DMS114 treated with DMSO at 0.1 percent for 48 hours (cell line): ENCODE results near the gene MAD1L1.

Experiments used
- DNase-seq: peaks from one replicate; lab custom pipeline; 2025; ENCODE audit not compliant: unreplicated experiment; lab: John Stamatoyannopoulos, UW

Gene MAD1L1

DNA sequence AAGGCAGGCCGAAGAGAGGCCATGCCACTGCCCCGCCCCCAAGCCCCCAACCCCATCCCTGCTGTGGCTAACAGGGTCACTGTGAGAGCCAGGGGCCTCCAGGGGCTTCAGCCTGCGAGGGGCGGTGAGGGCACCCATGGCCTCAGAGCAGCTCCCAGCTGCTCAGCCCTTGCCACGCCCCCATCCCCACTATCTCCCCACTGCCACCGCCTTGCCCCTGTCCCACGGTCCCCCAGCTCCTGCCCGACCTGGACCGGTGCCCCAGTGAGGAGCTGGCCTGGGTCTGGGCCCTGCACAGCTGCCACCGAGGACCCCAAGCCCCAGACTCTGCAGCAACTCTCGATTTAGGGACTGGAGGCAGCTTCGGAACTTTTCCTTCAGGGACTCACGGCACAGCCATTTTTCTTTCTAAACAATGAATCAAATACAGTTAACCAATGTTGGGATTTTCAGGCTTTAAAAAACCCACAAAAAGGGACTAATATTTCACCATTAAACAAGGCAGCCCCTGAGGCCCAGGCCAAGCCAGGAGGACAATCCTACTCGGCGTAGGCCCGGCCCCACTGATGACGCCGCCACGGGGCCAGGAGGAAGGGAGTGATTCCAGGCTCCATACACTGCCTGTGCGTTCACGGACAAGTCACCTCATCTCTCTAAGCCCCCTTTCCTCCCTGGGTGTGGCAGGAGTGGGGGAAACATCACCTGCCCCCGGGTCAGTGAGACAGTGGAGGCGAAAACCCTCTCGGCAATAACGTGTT lies 325.6 kb downstream of the MAD1L1 start:
- no peak for DNase-seq

DNA sequence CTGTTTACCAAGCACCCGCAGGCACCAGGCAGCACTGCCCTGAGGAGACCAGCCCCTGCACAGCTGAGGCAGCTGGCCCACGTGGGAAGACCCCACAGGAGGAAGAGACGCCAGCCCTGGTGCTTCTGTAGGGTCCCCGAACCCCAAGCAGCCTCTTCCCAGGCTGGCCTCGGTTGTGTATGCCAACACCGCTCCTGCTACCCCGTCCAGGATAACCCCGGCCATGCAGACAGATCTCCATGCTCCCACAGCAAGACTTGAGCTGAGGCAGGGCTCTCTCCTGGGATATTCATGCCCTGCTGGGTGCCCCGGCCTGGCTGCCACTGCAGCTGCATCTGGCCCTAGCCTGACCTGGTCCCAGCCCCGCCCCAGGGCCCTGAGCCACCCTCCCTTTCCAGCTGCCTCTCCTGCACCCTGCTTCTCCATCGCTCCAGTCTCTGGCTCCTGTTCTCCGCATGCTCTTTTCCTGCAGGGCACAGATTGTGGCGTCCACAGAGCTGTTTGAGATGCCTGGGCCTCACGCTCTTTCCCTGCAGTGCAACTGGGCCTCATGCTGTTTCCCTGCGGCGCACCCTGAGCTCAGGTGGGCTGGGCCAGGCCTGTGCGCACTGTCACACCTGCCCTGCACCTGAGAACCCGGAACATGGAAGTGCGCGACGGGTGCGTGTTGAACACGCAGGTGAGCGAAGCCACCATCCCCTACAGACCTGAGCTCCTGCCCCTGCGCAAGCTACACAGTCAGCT lies 326.5 kb downstream of the MAD1L1 start:
- DNase-seq: no peak

DNA sequence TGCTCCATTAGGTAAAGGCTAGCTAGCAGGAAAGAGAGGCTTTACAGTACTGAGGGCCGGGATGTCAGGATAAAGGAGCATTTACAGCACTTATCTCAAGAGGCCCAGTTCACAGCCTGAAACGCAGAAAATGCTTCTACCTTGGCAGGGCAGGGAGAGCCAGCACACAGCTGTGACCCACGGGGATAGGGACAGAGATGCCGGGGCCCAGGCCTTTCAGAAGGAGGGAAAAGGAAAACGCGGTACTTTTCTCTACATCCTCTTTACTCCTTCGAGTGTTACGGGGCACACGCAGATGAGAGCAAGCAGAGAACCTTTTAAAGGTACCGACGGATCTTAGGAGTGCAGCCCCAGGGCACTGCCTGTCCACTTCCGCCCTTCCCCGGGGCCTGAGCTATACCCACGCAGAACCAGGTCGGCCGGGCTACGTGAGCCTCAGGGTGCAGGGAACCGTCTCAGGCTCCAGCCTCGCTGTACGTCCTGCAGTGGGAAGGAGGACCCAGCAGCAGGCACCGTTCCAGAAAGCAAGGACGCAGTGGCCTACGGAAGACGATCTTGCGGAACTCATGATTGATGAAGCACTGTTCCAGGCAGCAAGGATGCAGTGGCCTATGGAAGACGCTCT lies 330.4 kb downstream of the MAD1L1 start:
- DNase-seq: no peak

DNA sequence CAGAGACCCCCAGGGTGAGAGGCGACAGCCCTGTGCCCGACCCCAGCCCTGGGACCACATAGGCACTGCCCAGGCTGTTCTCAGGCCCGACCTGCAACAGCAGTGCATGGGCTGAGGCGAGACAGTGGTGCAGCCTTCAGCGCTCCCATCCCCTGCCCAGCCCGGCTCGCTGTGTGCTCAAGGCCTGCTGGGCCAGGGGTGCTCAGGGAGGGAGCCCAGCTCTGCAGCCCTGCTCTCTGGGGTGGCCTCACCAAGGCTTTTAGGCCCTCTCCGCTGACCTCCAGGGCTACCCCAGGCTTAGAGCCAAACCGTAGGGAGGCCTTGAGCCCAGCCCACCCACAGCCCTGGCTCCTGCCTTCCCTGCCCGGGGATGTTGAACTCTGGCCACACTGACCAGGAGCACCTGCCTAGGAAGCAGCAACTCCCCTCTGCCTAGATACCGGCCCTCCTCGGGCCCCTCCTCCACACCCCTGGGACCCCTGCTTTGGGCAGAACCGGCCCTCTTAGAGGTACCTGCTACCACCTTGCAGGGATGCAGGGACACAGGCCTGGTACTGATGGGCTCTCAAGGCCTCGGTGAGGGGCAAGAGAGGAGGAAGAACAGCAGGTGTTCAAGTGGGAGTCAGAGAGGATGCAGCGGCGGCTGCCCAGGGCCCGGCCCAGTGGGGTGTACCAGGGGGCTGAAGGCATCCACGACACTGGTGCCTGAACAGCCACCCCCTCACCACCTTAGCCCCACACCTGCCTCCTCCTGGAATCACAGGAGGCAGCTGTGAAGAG lies 331.1 kb downstream of the MAD1L1 start:
- no peak for DNase-seq

DNA sequence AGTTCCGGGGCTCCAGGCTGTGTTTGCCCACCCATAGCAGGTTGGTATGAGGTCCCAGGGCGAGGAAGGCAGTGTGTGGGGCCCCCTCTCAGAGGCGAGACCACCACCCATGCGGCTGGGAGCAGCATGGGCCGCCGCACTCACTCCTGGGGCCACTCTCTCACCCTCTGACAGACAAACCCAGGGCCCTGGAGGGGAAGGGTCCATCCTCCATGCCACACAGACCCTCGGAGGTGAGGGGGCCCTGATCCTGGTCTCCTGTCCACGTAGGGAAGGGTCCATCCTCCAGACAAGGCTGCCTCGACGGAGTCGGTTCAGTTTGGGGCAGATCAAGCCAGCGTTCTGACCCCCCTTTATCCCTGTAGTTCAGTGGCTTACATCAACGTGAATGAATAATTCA lies 331.9 kb downstream of the MAD1L1 start:
- DNase-seq: no peak

DNA sequence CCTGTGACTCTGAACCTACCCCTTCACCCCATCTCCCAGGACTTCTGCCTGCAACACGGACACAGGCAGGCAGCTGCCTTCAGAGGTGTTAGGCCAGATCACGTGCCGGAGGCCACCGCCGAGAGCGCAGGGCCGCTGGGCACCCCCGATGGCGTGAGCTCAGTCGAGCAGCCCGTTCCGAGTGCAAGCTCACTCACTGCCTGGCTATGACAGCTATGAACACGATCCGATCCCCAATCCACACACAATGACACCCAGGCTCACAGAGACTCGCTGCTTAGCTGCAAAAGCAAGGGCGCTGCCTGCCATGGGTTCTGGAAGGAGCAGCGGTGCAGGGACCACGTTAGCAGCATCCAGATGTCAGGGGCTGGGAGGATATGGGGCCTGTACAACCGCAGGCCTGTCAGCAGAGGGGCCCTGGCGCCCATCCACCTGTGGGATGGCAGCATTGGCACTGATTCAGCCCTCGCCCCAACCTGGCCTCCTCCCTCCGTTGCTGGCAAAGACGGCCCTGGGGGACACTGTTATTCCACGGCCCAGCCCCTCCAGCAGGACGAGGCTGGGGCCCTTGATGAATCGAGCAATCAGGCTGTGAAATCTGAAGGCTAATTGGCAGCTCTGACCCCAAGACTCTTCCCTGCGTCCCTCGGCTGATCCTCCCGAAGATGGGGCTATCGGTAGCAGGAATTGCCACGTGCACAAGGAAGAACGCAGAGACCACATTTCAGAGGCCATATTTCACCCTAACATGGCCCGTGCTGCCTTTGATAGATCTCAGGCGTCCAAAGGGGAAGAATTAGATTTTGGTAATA lies 332.6 kb downstream of the MAD1L1 start:
- DNase-seq: no peak

DNA sequence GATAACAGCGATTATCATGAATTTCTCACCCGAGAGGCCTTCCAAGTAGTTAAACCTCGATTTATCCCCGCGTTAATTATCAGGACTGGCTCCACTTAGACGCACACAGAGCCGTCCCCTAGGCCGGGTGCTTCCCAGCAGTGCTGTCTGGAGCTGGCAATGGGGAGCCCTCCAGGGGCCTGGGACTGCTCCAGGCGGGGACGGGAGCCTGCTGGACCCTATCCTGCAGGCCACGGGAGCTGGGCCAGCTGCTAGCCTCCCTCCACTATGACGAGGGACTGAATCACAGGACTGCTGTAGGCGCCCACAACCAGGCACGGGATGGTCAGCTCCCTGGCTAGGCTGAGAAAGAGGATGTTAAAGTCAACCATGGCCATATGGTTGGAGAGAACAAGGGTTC lies 333.5 kb downstream of the MAD1L1 start:
- DNase-seq: no peak

DNA sequence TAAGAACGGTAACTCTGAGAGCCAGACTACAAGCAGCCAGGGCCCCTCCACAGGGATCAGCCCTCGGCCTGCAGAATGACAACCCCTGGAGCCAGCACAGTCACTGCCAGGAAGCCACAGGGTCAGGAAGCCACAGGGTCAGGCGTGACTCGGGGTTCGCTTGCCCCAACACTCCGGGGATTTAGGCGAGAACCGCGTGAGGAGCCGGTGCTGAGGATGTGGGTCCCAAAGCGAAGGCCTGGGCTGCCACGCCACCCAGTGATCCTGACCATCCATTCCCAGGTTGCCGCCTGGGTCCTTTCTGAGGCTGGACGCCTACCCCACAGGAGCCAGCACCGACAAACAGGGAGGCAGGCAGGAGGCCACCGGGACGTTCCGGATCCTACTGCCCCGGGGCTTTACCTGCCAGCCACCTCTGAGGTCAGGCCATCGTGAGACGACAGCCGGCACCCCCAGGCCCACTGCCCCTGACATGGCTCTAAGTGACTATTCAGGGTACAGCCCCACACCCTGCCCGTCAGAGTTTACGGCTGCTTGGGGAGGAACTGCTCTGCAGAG lies 334.0 kb downstream of the MAD1L1 start:
- DNase-seq: no peak

DNA sequence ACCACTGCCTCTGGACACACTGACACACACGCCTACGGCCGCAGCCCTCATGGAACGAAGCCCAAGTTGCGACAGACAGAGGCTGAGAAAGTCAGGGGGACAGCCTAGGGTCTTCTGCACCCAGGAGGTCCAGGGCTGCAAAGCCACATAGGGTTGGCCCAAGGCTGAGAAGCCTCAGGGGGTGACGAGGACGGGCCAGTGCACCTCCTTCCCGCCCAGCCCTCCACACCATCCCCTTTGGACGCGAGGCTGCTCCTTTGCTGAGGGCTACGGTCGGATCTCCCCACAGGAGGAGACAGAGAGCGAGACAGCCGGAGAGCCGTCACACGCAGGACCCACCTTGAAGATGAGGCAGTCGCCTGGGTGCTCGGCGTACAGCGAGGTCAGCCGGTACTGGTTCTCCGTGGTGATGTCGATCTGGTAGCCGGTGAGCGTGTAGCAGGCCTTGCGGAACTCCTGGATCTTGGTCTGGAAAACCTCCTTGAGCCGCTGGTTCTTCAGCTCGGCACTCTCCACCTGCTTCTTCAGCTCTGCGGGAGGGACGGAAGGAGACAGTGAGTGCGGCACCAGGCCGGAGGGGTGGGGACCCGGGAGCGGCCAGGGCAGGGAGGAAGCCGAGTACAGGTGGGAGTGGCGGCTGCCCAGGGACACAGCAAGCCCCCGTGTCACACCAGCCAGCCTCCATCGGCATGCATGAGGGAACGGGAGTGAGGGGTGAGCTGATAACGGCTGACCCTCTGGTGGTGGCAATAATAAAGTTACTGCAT lies 334.7 kb downstream of the MAD1L1 start:
- DNase-seq: no peak

DNA sequence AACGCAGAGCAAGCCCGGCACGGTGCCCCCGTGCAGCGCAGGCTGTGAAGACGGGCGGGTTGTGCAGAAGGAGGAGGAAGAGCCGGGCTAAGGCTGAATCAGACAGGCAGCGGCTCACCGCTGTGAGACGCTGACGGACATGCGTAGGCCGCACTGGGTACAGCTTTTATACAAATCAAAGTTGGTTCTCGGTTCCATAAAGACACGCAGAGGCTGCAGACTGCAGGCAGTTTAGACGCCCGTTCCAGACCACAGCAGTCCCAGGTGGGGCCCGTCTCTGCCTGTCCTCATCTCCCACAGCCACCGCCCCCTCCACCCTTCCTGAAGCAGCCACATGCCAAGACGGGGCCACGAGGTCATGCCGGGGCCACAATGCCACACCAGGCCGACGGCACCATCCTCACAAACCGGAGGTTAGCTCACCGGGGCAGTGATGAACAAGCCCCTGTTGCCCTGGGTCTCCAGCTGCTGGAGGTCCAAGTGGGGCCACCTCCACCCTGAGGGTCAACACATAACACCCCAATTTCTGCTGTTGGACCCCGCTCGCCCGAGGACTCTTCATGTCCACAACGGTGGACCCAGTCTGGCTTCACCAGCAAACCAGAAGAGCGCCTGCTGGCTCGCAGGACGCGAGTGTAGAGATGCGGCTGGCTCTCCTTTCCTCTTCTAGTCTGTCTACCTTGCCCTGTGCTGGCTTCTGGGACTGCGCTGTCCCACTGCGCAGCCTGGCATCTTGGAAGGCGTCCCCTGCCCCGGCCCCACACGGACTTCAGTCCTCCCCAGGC lies 335.5 kb downstream of the MAD1L1 start:
- no peak for DNase-seq

DNA sequence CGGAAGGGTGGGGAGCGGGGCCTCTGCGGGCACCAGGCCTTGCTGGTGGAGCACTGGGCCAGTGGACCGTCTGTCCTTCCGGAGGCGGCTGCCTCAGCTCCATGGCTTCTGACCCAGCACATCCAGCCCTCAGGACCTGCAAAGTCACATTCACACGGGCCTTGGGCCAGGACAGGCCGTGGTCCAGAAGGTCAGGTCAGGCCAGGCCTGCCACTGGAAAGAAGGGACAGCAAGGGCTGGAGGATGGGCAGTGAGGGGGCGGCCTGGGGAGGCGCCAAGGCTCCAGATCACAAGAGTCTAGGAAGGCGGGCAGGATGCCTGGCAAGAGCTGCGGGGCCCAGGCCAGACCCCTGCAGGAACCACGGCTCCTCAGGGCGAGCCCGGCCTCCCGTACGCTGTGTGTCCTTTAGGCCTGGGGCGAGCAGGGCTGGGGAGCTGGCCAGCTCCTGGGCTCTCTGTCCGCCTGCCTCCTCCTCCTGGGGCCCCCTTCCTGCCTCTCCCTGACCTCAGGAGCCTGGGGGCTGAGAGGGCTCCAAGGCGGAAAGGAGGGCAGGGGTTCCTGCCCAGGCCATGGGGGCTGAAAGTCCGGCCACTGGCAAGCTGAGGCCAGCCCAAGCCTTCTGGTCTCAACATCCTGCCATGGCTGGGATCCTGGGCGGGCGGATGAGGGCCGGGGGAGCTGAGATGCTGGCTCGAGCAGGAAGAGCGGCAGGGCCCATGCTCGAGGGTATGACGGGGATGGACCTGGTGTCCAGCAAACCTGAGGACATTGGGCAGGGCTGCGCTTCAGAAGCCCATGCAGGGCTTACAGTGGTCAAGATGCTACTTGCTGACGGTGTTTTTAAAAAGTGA lies 336.9 kb downstream of the MAD1L1 start:
- DNase-seq: no peak

DNA sequence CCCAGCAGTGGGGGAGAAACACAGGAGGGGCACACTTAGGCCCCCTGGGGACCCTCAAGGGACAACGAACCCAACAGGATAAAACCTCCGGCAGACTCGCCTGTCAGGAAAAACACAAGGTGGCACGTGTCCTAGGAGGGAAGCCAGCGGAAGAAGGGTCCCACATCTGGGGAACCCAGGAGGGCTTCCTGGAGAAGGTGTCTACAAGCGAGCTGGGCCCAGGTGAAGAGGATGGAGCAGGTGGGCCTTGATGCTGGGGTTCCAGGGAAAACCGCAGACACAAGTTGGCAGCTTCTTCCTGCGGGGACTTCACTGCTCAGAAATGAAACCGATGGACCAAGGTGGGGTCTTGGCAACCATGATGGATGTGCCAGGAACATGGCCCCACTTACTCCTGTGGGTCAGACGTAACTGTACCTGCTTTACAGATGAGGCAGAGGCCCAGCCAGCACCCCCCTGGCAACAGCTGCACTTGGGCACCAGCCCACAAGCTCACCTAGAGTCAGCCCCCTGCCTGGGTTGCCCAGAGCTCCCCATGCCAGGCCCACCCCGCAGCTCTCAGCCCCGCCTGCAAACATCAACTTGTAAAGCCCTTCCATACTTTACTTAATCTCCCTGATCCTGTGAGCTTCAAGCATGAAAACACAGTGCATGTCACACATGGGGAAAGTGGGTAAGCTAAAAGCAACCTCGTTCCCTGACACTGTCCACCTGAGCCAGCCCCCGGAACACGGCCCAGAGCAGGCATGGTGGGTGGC lies 337.7 kb downstream of the MAD1L1 start:
- no peak for DNase-seq

DNA sequence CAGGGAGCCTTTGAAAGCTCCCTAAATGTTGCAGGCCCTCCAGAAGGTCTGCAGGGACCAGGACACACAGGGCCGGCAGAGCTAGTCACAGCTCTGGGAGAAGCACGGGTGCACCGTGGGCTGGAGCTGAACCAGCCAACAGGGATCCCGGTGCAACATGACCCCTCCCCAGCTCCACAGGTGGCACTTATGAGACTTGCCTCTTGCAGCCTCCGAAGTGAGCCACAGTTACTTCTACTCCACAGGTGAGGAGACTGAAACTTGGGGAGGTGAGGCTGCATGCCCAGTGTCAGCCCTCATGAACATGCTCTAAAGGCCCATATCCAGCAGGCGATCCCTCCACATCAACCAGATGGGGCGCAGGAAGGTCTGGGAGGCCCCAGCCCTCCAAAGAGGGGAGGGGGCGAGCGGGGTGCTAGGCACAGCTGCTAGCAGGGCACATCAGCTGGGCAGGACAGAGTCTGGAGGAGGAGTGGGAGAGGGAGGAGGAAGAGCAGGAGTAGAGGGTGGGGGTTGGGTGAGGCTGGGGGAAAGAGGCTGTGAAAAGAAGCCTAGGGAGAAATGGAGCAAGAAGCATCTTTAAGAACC lies 338.3 kb downstream of the MAD1L1 start:
- no peak for DNase-seq

DNA sequence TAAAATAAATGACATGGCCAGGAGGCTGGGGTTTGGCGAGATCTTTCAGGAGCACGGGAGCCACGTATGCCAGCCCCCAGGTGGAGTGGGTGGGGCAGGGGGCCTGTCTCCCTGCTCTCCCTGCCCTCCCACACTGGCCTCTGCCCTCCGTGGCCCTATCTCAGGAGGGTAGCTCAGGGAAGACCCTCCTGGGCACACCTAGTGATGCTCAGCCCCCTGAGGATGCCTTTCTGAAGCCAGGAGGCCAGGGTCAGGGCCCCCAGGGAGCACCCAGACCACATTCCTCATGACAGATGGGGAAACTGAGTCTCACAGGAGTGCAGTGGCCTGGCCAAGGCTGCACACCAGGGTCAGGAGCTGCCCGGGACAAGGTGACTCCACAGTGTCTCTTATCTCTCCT lies 339.3 kb downstream of the MAD1L1 start:
- DNase-seq: no peak

DNA sequence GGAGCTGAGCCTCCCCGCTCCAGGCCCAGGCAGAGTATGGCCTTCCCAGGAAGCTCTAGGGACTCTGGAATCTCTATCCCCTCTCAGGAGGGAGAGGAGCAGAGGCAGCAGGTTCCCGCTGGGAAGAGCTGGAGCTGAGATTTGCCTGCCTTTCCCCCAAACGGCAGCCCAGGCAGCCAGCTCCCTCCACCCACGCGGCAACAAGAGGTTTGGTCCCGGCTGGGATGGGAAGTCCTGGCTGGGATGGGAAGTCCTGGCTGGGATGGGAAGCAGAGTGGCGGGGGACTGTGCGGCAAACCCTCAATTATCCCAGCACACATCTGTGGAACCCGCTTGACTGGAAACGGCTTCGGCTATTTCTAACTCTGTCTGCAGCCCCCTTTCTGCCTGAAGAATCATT lies 339.7 kb downstream of the MAD1L1 start:
- DNase-seq: no peak

DNA sequence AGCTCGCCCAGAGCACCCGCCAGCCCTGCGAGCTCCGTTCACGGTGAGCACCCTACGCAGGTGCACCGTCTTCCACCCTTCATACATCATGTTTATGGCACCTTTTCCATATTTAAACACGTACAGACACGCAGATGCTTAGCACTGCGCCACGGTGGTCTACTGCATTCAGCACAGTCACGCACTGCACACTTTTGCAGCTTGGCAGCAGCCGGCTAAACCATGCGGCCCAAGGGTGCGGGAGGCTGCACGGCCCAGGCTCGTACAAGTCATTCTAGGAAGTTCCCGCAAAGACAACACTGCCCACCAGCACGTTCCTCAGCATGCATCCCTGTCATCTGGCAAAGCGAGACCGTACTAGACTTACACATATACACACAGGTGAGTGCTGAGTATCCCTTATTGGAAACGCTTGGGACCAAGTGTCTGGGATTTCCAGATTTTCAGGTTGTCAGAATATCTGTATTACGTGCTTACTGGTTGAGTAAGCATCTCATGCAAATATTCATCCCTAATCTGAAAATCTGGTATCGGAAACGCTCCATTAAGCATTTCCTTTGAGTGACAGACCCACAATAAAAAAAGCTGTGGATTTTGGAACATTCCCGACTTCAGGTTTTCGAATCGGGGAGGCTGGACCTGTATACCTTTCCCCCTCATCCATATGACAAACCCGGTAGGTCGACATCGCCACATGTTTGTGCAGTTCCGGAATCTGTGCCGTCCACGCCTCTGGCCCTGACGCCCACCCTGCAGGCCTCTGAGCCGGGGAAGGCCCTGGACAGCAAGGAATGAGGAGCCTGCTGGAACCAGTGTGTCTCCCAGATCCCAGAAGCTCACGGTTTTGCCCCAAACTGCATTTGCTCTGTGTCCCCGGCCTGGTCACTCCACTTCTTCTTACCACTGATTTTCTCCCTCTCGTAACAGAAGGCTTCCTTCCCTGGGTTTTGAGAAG lies 340.5 kb downstream of the MAD1L1 start:
- no peak for DNase-seq
